ENCODE results near the gene NUDT9. TPM values are rescaled to one million over a fixed set of nuclear protein-coding genes. Genes with fewer than 3 reads are reported as not detected.
"Not testable (repeated sequence)": the region's sequence is repeated elsewhere in the genome, so short reads cannot be mapped to it uniquely, and the experiment has no call there.

Gene NUDT9
- total RNA-seq, 1 experiment from 2014 or later = 11.3 TPM

DNA sequence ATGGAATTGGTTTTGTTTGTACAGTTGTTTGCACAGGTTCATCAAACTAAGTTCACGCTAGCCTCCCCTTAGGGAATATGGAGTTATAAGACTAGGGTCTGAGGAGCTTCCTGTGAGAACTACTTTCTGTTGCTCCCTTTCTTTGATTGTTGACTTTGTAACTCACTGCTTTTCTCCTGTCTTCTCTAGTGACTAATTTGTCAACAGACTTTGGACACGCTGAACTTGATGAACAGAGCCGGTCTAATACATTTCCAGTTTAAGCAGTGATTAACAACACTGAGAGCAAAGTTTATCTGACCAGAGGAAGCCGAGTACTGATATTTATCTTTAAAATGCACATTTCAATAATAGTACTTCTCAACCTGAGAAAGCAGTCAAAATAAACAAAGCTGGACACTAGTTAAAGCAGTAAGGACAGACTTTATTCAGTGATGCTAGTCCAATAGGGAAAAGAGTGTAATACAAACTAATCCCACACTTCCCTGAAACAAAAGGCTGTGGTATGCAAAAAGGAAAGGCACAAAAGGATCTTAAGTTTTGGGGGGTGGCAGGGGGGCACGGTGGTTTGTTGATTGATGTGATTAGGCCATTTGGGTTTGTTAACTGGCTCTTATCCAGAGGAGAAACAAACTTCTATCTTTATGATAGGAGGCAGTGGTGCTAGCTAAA lies 2.7 kb upstream of the NUDT9 start:
- no peak for DNase-seq (ENCODE audit: low spot score)
- no TSS peak for BruUV-seq (replicated peaks)
- ChIA-PET CTCF (no interaction called here), POLR2A (ENCODE audit: low non-redundant PET) (no interaction called here)
- no peak for TF ChIP-seq EZH2 (IDR thresholded peaks at IDR 0.05; ENCODE audit: borderline replicate concordance, low read depth, low read length, poor library complexity, severe bottlenecking)
- TF ChIP-seq, protein P1, sequence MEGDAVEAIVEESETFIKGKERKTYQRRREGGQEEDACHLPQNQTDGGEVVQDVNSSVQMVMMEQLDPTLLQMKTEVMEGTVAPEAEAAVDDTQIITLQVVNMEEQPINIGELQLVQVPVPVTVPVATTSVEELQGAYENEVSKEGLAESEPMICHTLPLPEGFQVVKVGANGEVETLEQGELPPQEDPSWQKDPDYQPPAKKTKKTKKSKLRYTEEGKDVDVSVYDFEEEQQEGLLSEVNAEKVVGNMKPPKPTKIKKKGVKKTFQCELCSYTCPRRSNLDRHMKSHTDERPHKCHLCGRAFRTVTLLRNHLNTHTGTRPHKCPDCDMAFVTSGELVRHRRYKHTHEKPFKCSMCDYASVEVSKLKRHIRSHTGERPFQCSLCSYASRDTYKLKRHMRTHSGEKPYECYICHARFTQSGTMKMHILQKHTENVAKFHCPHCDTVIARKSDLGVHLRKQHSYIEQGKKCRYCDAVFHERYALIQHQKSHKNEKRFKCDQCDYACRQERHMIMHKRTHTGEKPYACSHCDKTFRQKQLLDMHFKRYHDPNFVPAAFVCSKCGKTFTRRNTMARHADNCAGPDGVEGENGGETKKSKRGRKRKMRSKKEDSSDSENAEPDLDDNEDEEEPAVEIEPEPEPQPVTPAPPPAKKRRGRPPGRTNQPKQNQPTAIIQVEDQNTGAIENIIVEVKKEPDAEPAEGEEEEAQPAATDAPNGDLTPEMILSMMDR (conservative IDR thresholded peaks at IDR 0.05; ENCODE audit: low read depth, low read length) = no peak
- Histone ChIP-seq H3K27ac (ENCODE audit: low read depth, low read length, poor library complexity, severe bottlenecking) (no peak overlapping the region), H3K4me1 (ENCODE audit: insufficient read depth, low read length, poor library complexity, severe bottlenecking) (no peaks in the 10 kb centered on the region), H3K9me3 (ENCODE audit: low read depth, low read length, poor library complexity, severe bottlenecking) (no peaks in the 10 kb centered on the region), H3K36me3 (ENCODE audit: insufficient read depth, low read length, poor library complexity, severe bottlenecking) (no peaks in the 10 kb centered on the region), H3K4me3 (ENCODE audit: low read depth, low read length, poor library complexity, severe bottlenecking) (no peak overlapping the region), H3K27me3 (replicated peaks; ENCODE audit: insufficient read depth, low read depth, low read length, poor library complexity) (no peaks in the 10 kb centered on the region)
- intact Hi-C loops (cut with micrococcal nuclease; ENCODE audit: unreplicated experiment) = no loop called here

DNA sequence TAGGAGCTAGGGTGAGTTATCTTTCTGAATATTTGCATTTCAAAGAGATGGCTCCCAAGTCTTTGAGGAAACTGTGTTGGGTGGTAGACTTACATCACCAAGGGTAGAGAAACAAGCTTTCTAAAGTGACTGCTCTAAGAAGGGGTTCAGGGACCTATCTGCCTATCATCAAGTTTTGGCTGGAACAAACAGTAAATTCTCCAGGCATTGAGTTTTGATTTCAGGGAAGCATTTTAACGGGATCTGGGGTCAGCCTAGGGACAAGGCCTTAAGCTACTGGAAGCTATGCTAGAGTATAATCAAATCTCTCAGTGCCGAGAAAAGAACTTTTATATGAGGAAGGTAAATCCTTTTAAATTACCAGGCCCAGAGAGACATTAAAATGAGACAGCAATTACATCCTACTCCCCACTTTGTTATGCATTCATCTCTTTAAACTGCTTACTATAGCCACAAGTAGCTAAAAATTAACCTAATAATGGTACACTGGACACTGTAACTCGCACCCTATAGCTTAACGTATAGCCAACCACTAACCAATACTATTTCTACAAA lies 2.0 kb upstream of the NUDT9 start:
- POLR2A ChIA-PET (ENCODE audit: low non-redundant PET) = no interaction called here
- Histone ChIP-seq H3K4me3 (ENCODE audit: low read depth, low read length, poor library complexity, severe bottlenecking) (no peak overlapping the region), H3K27me3 (replicated peaks; ENCODE audit: insufficient read depth, low read depth, low read length, poor library complexity) (no peaks in the 10 kb centered on the region), H3K4me1 (ENCODE audit: insufficient read depth, low read length, poor library complexity, severe bottlenecking) (no peaks in the 10 kb centered on the region), H3K9me3 (ENCODE audit: low read depth, low read length, poor library complexity, severe bottlenecking) (no peaks in the 10 kb centered on the region), H3K27ac (ENCODE audit: low read depth, low read length, poor library complexity, severe bottlenecking) (no peak overlapping the region), H3K36me3 (ENCODE audit: insufficient read depth, low read length, poor library complexity, severe bottlenecking) (no peaks in the 10 kb centered on the region)
- no peak for TF ChIP-seq EZH2 (IDR thresholded peaks at IDR 0.05; ENCODE audit: borderline replicate concordance, low read depth, low read length, poor library complexity, severe bottlenecking)
- TF ChIP-seq, protein P1 (conservative IDR thresholded peaks at IDR 0.05; ENCODE audit: low read depth, low read length) = no peak
- no peak for DNase-seq (ENCODE audit: low spot score)
- intact Hi-C loops (cut with micrococcal nuclease; ENCODE audit: unreplicated experiment) = no loop called here
- CTCF ChIA-PET = no interaction called here
- no TSS peak for BruUV-seq (replicated peaks)

DNA sequence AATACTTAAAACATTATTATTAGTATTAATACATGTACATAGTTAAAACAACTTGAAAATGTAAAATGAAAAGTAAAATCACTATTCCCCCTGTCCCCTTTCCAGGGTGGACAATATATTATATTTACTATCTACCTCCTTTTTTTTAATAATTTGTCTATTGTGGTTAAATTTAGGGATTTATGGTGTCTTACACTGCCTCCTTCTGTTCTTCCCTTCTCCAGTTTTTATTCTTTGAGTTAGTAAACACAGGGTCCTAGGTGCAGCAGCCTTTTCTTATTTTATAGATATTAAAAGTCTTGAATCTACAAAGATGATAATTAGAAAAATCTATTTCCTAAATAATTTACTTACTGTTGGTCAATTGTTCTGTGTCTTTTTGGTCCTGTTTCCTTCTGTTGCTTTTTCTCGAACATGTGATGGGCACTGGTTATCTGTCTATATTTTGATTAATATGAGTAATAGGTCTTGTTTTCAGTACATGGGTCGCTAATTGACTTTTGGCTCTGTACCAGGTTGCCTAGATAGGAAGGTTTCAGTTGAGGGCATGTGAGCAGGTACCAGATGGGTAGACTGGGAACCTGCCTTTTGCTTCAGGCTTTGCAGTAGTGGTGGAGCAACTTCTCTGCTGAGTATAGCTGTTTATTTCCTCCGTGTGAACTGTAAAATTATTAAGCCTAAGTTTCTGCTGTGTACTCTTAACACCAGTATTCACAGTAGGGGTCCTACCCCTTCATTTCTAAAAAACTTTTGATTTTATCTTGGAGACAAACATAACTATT lies 1.1 kb downstream of the NUDT9 start:
- CTCF ChIA-PET = no interaction called here
- Histone ChIP-seq H3K4me1 (ENCODE audit: insufficient read depth, low read length, poor library complexity, severe bottlenecking) (peaks cover 10% of the 10 kb centered on the region), H3K27me3 (replicated peaks; ENCODE audit: insufficient read depth, low read depth, low read length, poor library complexity) (no peaks in the 10 kb centered on the region), H3K4me3 (ENCODE audit: low read depth, low read length, poor library complexity, severe bottlenecking) (peak overlapping the region; percentile 73), H3K27ac (ENCODE audit: low read depth, low read length, poor library complexity, severe bottlenecking) (no peak overlapping the region), H3K9me3 (ENCODE audit: low read depth, low read length, poor library complexity, severe bottlenecking) (no peaks in the 10 kb centered on the region), H3K36me3 (ENCODE audit: insufficient read depth, low read length, poor library complexity, severe bottlenecking) (no peaks in the 10 kb centered on the region)
- no peak for DNase-seq (ENCODE audit: low spot score)
- POLR2A ChIA-PET (ENCODE audit: low non-redundant PET) = no interaction called here
- intact Hi-C loops (cut with micrococcal nuclease; ENCODE audit: unreplicated experiment) = no loop called here
- no TSS peak for BruUV-seq (replicated peaks)
- TF ChIP-seq, protein P1 (conservative IDR thresholded peaks at IDR 0.05; ENCODE audit: low read depth, low read length) = 0 out of 2 replicates have a peak, but pooled peaks have one; percentile 13
- TF ChIP-seq EZH2 (IDR thresholded peaks at IDR 0.05; ENCODE audit: borderline replicate concordance, low read depth, low read length, poor library complexity, severe bottlenecking) = no peak

- intact Hi-C loops (cut with micrococcal nuclease; ENCODE audit: unreplicated experiment); H3K4me3 ChIP-seq (ENCODE audit: low read depth, low read length, poor library complexity, severe bottlenecking); DNase-seq (ENCODE audit: low spot score); POLR2A ChIA-PET (ENCODE audit: low non-redundant PET); H3K27me3 ChIP-seq (replicated peaks; ENCODE audit: insufficient read depth, low read depth, low read length, poor library complexity); CTCF ChIA-PET; H3K36me3 ChIP-seq (ENCODE audit: insufficient read depth, low read length, poor library complexity, severe bottlenecking); BruUV-seq (replicated peaks); H3K27ac ChIP-seq (ENCODE audit: low read depth, low read length, poor library complexity, severe bottlenecking); H3K9me3 ChIP-seq (ENCODE audit: low read depth, low read length, poor library complexity, severe bottlenecking); H3K4me1 ChIP-seq (ENCODE audit: insufficient read depth, low read length, poor library complexity, severe bottlenecking): not testable (repeated sequence)
Measured at GRCh38 chr4:87424099-87424543, 1.7 kb downstream of the NUDT9 start.
